ENCODE results near the gene NDUFS3. TPM values are rescaled to one million over a fixed set of nuclear protein-coding genes. Genes with fewer than 3 reads are reported as not detected.

Gene NDUFS3
- total and polyA plus RNA-seq, 2 donors from 2014 or later: 85.8 to 368 TPM

DNA sequence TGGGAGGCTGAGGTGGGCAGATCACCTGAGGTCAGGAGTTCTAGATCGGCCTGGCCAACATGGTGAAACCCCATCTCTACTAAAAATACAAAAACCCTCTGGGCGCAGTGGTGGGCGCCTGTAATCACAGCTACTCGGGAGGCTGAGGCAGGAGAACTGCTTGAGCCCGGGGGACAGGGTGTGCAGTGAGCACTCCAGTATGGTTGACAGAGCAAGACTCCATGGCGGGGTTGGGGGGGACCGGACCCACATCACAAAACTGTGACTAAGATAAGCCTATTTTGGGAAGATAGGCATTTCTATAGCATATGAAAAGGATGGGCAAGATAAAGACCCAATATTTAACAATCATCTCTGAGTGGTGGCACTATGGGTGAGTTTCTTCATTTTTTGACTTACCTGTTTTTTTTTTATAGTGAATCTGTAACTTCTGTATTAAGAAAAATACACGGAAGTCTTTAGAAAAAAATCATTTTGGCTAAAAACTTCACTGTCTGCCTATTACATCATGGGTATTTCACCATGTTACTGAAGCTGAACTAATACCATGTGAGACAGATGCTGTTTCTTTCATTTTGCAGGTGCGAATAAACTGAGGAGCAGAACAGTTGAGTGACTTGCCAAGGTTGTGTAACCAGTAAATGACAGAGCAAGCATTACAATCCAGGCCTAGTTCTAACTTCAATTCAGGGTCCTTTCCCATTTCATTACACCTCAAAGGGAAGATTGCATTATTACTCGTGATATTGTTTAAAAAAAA, 28.4 kb upstream of the NDUFS3 start:
- Histone ChIP-seq H3K4me3 (ENCODE audit: low read length in 3 of 3) (peak overlapping the region in 1 of 3 donors; percentile 92), H3K9me3 (ENCODE audit: control insufficient read depth in 2 of 3, insufficient read depth in 1 of 3, low read length in 3 of 3) (no peaks in the 10 kb centered on the region), H3K4me1 (ENCODE audit: control insufficient read depth in 2 of 3, insufficient read depth in 2 of 3, low read depth in 1 of 3, low read length in 3 of 3) (peaks cover 0 to 17% (median 9%) of the 10 kb centered on the region in 3 donors), H3K36me3 (ENCODE audit: control insufficient read depth in 2 of 3, insufficient read depth in 3 of 3, low read length in 3 of 3) (no peaks in the 10 kb centered on the region), H3K9ac (ENCODE audit: low read length in 3 of 3) (peak overlapping the region in 1 of 3 donors; percentile 19), H3K27ac (ENCODE audit: low read depth in 2 of 2, low read length in 2 of 2) (no peak overlapping the region), H3K27me3 (ENCODE audit: control insufficient read depth, insufficient read depth, low read length) (no peaks in the 10 kb centered on the region)
- FAIRE-seq (no peak), DNase-seq (no peak)
- intact Hi-C loops (cut with DNase I): no loop called here
- TF ChIP-seq, protein P1, sequence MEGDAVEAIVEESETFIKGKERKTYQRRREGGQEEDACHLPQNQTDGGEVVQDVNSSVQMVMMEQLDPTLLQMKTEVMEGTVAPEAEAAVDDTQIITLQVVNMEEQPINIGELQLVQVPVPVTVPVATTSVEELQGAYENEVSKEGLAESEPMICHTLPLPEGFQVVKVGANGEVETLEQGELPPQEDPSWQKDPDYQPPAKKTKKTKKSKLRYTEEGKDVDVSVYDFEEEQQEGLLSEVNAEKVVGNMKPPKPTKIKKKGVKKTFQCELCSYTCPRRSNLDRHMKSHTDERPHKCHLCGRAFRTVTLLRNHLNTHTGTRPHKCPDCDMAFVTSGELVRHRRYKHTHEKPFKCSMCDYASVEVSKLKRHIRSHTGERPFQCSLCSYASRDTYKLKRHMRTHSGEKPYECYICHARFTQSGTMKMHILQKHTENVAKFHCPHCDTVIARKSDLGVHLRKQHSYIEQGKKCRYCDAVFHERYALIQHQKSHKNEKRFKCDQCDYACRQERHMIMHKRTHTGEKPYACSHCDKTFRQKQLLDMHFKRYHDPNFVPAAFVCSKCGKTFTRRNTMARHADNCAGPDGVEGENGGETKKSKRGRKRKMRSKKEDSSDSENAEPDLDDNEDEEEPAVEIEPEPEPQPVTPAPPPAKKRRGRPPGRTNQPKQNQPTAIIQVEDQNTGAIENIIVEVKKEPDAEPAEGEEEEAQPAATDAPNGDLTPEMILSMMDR (IDR thresholded peaks at IDR 0.05; ENCODE audit: borderline replicate concordance, extremely low read depth, insufficient read depth): no peak

DNA sequence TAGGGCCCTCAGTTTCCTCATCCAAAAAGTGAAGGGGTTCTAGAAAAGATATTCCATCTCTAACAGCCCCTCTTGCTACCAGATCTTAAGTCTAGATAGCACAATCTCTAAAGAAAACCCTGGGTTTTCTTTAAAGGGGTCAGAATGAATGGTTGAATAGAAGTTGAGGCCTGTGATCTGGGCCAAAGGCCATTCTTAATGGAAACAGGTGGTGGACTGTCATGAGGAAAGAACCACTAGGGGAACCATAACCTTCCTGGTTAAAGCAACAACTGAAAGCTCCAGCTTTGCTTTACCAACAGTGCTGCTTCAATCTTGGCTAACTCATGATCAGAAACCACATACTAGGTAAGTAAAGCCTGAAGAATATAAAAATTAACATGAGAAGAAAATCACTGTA, 27.8 kb upstream of the NDUFS3 start:
- Histone ChIP-seq H3K27me3 (ENCODE audit: control insufficient read depth, insufficient read depth, low read length) (no peaks in the 10 kb centered on the region), H3K9ac (ENCODE audit: low read length in 3 of 3) (peak overlapping the region in 2 of 3 donors; percentile 12 to 19), H3K4me3 (ENCODE audit: low read length in 3 of 3) (peak overlapping the region; percentile 16 to 92 (median 58)), H3K27ac (ENCODE audit: low read depth in 2 of 2, low read length in 2 of 2) (peak overlapping the region; percentile 4 to 41), H3K4me1 (ENCODE audit: control insufficient read depth in 2 of 3, insufficient read depth in 2 of 3, low read depth in 1 of 3, low read length in 3 of 3) (peaks cover 0 to 17% (median 9%) of the 10 kb centered on the region in 3 donors), H3K36me3 (ENCODE audit: control insufficient read depth in 2 of 3, insufficient read depth in 3 of 3, low read length in 3 of 3) (no peaks in the 10 kb centered on the region), H3K9me3 (ENCODE audit: control insufficient read depth in 2 of 3, insufficient read depth in 1 of 3, low read length in 3 of 3) (no peaks in the 10 kb centered on the region)
- no peak for FAIRE-seq
- TF ChIP-seq, protein P1 (IDR thresholded peaks at IDR 0.05; ENCODE audit: borderline replicate concordance, extremely low read depth, insufficient read depth): no peak
- intact Hi-C loops (cut with DNase I): no loop called here
- DNase-seq: no peak

DNA sequence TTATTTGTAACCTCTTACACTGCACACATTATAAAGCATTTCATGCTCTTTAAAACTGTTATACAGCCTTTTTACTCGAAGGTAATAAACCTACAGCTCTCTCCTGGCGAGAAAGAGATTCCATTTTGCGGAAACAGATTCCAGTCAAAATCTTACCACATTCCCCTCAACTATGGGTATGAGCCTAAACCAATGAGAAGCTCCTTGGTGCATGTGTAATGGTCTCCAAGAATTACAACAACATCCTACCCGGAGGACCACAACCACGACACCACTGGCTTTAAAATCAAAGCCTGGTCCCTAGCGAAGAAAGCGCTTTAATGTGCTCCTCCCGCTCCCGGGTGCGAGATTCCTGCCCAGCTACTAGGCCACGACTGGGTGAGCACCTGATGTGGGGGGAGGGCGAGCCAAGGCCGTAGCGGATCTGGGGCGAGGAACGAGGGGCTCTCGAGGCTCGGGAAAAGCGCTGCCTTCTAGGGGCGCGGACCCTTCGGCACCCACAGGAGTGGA, 26.8 kb upstream of the NDUFS3 start:
- TF ChIP-seq, protein P1 (IDR thresholded peaks at IDR 0.05; ENCODE audit: borderline replicate concordance, extremely low read depth, insufficient read depth): no peak

More for the DNA sequence above, 26.8 kb upstream of the NDUFS3 start:
- no peaks in the 10 kb centered on the region for H3K36me3 ChIP-seq (ENCODE audit: control insufficient read depth in 2 of 3, insufficient read depth in 3 of 3, low read length in 3 of 3)
- H3K9me3 ChIP-seq (ENCODE audit: control insufficient read depth in 2 of 3, insufficient read depth in 1 of 3, low read length in 3 of 3): no peaks in the 10 kb centered on the region
- H3K9ac ChIP-seq (ENCODE audit: low read length in 3 of 3): peak overlapping the region; percentile 55 to 95 (median 89)
- H3K4me1 ChIP-seq (ENCODE audit: control insufficient read depth in 2 of 3, insufficient read depth in 2 of 3, low read depth in 1 of 3, low read length in 3 of 3): peaks cover 0 to 17% (median 9%) of the 10 kb centered on the region in 3 donors
- intact Hi-C loops (cut with DNase I): no loop called here
- H3K4me3 ChIP-seq (ENCODE audit: low read length in 3 of 3): peak overlapping the region; percentile 58 to 92 (median 70)
- H3K27ac ChIP-seq (ENCODE audit: low read depth in 2 of 2, low read length in 2 of 2): peak overlapping the region; percentile 69 to 93
- FAIRE-seq (no peak), DNase-seq (peak in 4 of 5 donors; percentile 67 to 83 (median 74))
- no peaks in the 10 kb centered on the region for H3K27me3 ChIP-seq (ENCODE audit: control insufficient read depth, insufficient read depth, low read length)

Data from kidney (tissue), 14 donors.